K562 (cell line): ENCODE measurements around the gene BAD. TPM values are rescaled to one million over a fixed set of nuclear protein-coding genes. Genes with fewer than 3 reads are reported as not detected.

ENCODE experiments used
- DNMT1 ChIP-seq: fragments of 450-650 bp; IDR thresholded peaks from 2 replicates; pipeline ENCODE4 v1.6.1; 2016; ENCODE audit warnings: antibody characterized with exemption, mild to moderate bottlenecking
- EHMT2 ChIP-seq: fragments of 450-650 bp; IDR thresholded peaks from 2 replicates; pipeline ENCODE4 v1.6.1; 2018; ENCODE audit warnings: antibody characterized with exemption
- HDAC1 ChIP-seq, 2 experiments: fragments of 450-650 bp; IDR thresholded peaks; 2 replicates each; pipeline ENCODE4 v1.6.1; 2016 to 2017; ENCODE audit warnings: inconsistent platforms in 1 of 2, mild to moderate bottlenecking in 1 of 2, moderate library complexity in 1 of 2
- NR3C1 ChIP-seq: sonication (generic); formaldehyde crosslinking; IDR thresholded peaks from 2 replicates; pipeline ENCODE4 v1.8.1; 2022; ENCODE audit warnings: missing genetic modification reagents
- PCBP1 ChIP-seq: fragments of 200-400 bp; formaldehyde crosslinking; IDR thresholded peaks from 2 replicates; pipeline ENCODE4 v1.6.1; 2018; ENCODE audit warnings: mild to moderate bottlenecking, low read depth, low read length; ENCODE audit not compliant: poor library complexity, severe bottlenecking
- POLR3A ChIP-seq: IDR thresholded peaks from 2 replicates; pipeline ENCODE4 v1.6.1; 2011; ENCODE audit warnings: borderline replicate concordance, mild to moderate bottlenecking, moderate library complexity; ENCODE audit not compliant: insufficient read length, insufficient read depth; ENCODE audit errors: extremely low read depth
- TRIM28 ChIP-seq: fragments of 450-650 bp; IDR thresholded peaks from 2 replicates; pipeline ENCODE4 v1.6.1; 2017
- ZNF384 ChIP-seq: IDR thresholded peaks from 2 replicates; pipeline ENCODE4 v1.6.1; 2012; ENCODE audit warnings: low read depth, low read length, improper control_type of control experiment
- ZNF561 ChIP-seq: fragments of 450-650 bp; formaldehyde crosslinking; conservative IDR thresholded peaks from 2 replicates; pipeline ENCODE4 v1.4.0; 2020; ENCODE audit warnings: mild to moderate bottlenecking, moderate library complexity
- polyA plus RNA-seq, 8 experiments: library from polyadenylated mRNA; depleted of rRNA in 4 of 8; stranded (reverse) in 5 of 8; unstranded in 3 of 8; fragments of >200 nt; fragmentation: Nextera tagmentation in 2 of 8; fragmentation: Illumina TruSeq in 1 of 8; extraction: Ambion mirVana in 2 of 8; extraction: Trizol in 1 of 8; gene quantifications; 2 replicates each; pipeline versions ENCODE4 v1.2.1 to v1.2.3, GENCODE V29; 2011 to 2014; ENCODE audit warnings: inconsistent platforms in 1 of 8, missing spikeins in 1 of 8
- total RNA-seq, 7 experiments: library from RNA; depleted of rRNA in 6 of 7; stranded (reverse); fragments of >200 nt in 6 of 7; fragmentation: Illumina TruSeq in 2 of 7; extraction: Trizol in 2 of 7; gene quantifications; 2 replicates each; pipeline versions ENCODE4 v1.2.1 to v1.2.3, GENCODE V29; 2011 to 2021; ENCODE audit warnings: low replicate concordance in 1 of 7
- TF ChIP-seq, protein P1 (sequence below): fragments of 200-800 bp; sonication (Bioruptor generic); IDR thresholded peaks from 2 replicates; pipeline ENCODE4 v1.6.1; 2016; ENCODE audit warnings: missing genetic modification characterization, missing compliant biosample characterization
- TF ChIP-seq, protein P2 (sequence below), 2 experiments: fragments of 450-650 bp; formaldehyde crosslinking in 1 of 2; IDR thresholded peaks; 2 replicates each; pipeline versions ENCODE4 v1.4.0 to v1.6.1; 2014 to 2020; ENCODE audit warnings: mild to moderate bottlenecking in 2 of 2, borderline replicate concordance in 1 of 2, low read depth in 1 of 2
- TF ChIP-seq, protein P3 (sequence below): fragments of 450-650 bp; IDR thresholded peaks from 2 replicates; pipeline ENCODE4 v1.6.1; 2016; ENCODE audit warnings: missing biosample characterization, missing genetic modification characterization

The BAD gene
- total and polyA plus RNA-seq, 9 of the 15 experiments (the other 6 are each of a cell fraction or from before 2014, with no cell fraction given): 0.61 to 45.6 (median 11.8) TPM

DNA sequence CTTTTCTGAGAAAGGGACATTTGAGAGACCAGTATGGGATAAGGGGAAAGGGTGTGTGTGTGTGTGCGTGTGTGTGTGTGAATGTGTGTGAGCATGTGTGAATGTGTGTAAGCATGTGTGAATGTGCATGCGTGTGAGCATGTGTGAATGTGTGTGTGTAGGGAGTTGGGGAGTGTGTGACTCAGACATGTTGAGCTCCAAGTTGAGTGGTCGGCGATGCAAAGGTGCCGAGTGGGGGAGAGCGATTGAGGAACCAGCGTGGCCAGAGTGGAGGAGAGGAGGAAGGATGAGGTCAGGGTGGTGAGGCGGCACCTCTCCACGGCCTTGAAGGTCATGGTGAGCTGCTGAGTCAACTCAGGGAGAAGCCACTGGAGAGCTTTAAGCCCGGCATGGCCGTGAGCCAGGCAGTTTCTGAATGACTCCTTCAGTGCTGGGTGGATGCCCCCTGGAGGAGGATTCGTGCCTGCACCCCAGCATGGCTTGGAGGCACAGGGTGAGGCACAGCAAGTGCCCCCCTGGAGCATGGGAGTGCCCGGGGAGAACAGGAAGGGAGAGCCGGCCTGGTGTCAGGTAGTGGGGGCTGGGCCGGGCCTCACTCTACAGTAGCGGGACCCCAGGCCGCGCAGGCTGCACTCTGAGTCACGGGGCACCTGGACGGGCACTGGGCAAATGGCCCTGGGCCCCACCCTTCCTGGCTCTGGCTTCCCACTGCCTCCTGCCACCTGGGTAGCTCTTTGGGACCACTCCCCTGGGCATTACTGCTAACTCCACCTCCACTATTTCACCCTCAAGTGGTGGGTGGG lies 47.3 kb upstream of the BAD start (continued):
- TF ChIP-seq ZNF561 (CRISPR knock-in tag): no peak
- TF ChIP-seq HDAC1 (IDR thresholded peaks at IDR 0.05): peak in 1 of 2 experiments; percentile 96; a peak in 2 of 4 replicates
- TF ChIP-seq, protein P1, sequence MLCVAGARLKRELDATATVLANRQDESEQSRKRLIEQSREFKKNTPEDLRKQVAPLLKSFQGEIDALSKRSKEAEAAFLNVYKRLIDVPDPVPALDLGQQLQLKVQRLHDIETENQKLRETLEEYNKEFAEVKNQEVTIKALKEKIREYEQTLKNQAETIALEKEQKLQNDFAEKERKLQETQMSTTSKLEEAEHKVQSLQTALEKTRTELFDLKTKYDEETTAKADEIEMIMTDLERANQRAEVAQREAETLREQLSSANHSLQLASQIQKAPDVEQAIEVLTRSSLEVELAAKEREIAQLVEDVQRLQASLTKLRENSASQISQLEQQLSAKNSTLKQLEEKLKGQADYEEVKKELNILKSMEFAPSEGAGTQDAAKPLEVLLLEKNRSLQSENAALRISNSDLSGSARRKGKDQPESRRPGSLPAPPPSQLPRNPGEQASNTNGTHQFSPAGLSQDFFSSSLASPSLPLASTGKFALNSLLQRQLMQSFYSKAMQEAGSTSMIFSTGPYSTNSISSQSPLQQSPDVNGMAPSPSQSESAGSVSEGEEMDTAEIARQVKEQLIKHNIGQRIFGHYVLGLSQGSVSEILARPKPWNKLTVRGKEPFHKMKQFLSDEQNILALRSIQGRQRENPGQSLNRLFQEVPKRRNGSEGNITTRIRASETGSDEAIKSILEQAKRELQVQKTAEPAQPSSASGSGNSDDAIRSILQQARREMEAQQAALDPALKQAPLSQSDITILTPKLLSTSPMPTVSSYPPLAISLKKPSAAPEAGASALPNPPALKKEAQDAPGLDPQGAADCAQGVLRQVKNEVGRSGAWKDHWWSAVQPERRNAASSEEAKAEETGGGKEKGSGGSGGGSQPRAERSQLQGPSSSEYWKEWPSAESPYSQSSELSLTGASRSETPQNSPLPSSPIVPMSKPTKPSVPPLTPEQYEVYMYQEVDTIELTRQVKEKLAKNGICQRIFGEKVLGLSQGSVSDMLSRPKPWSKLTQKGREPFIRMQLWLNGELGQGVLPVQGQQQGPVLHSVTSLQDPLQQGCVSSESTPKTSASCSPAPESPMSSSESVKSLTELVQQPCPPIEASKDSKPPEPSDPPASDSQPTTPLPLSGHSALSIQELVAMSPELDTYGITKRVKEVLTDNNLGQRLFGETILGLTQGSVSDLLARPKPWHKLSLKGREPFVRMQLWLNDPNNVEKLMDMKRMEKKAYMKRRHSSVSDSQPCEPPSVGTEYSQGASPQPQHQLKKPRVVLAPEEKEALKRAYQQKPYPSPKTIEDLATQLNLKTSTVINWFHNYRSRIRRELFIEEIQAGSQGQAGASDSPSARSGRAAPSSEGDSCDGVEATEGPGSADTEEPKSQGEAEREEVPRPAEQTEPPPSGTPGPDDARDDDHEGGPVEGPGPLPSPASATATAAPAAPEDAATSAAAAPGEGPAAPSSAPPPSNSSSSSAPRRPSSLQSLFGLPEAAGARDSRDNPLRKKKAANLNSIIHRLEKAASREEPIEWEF: no peak
- TF ChIP-seq, protein P2, sequence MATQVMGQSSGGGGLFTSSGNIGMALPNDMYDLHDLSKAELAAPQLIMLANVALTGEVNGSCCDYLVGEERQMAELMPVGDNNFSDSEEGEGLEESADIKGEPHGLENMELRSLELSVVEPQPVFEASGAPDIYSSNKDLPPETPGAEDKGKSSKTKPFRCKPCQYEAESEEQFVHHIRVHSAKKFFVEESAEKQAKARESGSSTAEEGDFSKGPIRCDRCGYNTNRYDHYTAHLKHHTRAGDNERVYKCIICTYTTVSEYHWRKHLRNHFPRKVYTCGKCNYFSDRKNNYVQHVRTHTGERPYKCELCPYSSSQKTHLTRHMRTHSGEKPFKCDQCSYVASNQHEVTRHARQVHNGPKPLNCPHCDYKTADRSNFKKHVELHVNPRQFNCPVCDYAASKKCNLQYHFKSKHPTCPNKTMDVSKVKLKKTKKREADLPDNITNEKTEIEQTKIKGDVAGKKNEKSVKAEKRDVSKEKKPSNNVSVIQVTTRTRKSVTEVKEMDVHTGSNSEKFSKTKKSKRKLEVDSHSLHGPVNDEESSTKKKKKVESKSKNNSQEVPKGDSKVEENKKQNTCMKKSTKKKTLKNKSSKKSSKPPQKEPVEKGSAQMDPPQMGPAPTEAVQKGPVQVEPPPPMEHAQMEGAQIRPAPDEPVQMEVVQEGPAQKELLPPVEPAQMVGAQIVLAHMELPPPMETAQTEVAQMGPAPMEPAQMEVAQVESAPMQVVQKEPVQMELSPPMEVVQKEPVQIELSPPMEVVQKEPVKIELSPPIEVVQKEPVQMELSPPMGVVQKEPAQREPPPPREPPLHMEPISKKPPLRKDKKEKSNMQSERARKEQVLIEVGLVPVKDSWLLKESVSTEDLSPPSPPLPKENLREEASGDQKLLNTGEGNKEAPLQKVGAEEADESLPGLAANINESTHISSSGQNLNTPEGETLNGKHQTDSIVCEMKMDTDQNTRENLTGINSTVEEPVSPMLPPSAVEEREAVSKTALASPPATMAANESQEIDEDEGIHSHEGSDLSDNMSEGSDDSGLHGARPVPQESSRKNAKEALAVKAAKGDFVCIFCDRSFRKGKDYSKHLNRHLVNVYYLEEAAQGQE (IDR thresholded peaks at IDR 0.05; ENCODE audit: borderline replicate concordance): peak; percentile 54; the same call in 1 of the 2 replicates
- TF ChIP-seq, protein P2 (CRISPR knock-in tag; IDR thresholded peaks at IDR 0.05; ENCODE audit: low read depth): no peak
- no peak for TF ChIP-seq ZNF384
- TF ChIP-seq, protein P3, sequence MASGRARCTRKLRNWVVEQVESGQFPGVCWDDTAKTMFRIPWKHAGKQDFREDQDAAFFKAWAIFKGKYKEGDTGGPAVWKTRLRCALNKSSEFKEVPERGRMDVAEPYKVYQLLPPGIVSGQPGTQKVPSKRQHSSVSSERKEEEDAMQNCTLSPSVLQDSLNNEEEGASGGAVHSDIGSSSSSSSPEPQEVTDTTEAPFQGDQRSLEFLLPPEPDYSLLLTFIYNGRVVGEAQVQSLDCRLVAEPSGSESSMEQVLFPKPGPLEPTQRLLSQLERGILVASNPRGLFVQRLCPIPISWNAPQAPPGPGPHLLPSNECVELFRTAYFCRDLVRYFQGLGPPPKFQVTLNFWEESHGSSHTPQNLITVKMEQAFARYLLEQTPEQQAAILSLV (tag): peak; percentile 49; the same call in 1 of the 2 replicates
- TF ChIP-seq NR3C1: no peak
- TF ChIP-seq POLR3A: no peak
- TF ChIP-seq EHMT2: peak; percentile 89; the same call in 1 of the 2 replicates
- TF ChIP-seq TRIM28: no peak; the same call in 1 of the 2 replicates
- no peak for TF ChIP-seq PCBP1
- peak; percentile 93 for TF ChIP-seq DNMT1
